Ishikawa (cell line): ENCODE measurements around the gene CLDN22.

ENCODE experiments used
- CEBPB ChIP-seq: IDR thresholded peaks from 2 replicates; pipeline ENCODE4 v1.6.1; 2012
- CREB1 ChIP-seq: IDR thresholded peaks from 2 replicates; pipeline ENCODE4 v1.6.1; 2012; ENCODE audit warnings: low read depth
- EGR1 ChIP-seq: IDR thresholded peaks from 2 replicates; pipeline ENCODE4 v1.6.1; 2012
- EP300 ChIP-seq: IDR thresholded peaks from 2 replicates; pipeline ENCODE4 v1.6.1; 2012; ENCODE audit warnings: borderline replicate concordance
- FOXM1 ChIP-seq: IDR thresholded peaks from 2 replicates; pipeline ENCODE4 v1.6.1; 2012; ENCODE audit warnings: low read depth, borderline replicate concordance
- NFIC ChIP-seq: IDR thresholded peaks from 2 replicates; pipeline ENCODE4 v1.6.1; 2012
- RAD21 ChIP-seq: IDR thresholded peaks from 2 replicates; pipeline ENCODE4 v1.6.1; 2012; ENCODE audit warnings: low read depth
- TAF1 ChIP-seq: IDR thresholded peaks from 2 replicates; pipeline ENCODE4 v1.6.1; 2012; ENCODE audit warnings: low read depth, mild to moderate bottlenecking
- TCF12 ChIP-seq: IDR thresholded peaks from 2 replicates; pipeline ENCODE4 v1.6.1; 2012; ENCODE audit warnings: low read depth
- TEAD4 ChIP-seq: IDR thresholded peaks from 2 replicates; pipeline ENCODE4 v1.6.1; 2012
- YY1 ChIP-seq: IDR thresholded peaks from 2 replicates; pipeline ENCODE4 v1.6.1; 2012; ENCODE audit warnings: low read depth
- ZBTB7A ChIP-seq: IDR thresholded peaks from 2 replicates; pipeline ENCODE4 v1.6.1; 2012; ENCODE audit warnings: low read depth
- TF ChIP-seq, protein P1 (sequence below): IDR thresholded peaks from 2 replicates; pipeline ENCODE4 v1.6.1; 2012
- TF ChIP-seq, protein P2 (sequence below): IDR thresholded peaks from 2 replicates; pipeline ENCODE4 v1.6.1; 2012; ENCODE audit warnings: low read depth, mild to moderate bottlenecking
- TF ChIP-seq, protein P3 (sequence below): IDR thresholded peaks from 2 replicates; pipeline ENCODE4 v1.6.1; 2012

Gene CLDN22

DNA sequence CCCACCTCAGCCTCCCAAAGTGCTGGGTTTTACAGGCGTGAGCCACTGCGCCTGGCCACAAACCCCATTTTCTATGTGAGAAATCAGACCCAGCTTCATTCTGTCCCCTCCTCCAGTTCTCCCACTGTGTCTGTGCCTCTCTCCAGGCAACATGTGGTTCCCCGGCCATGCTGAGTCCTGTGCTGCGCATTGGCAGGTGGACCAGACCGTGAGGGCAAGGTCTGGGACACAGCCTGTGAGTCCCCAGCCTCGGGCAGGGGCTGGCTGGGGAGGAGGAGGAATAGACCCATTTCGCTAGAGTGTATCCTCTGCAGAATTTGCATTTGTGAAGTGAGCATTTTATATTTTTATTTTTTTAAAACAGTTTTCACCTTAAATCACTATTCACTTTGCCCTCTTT is 23.7 kb upstream of the CLDN22 start:
- TF ChIP-seq TAF1 (no peak), ZBTB7A (no peak), CEBPB (no peak), TEAD4 (no peak), NFIC (no peak), CREB1 (no peak), YY1 (no peak), EP300 (no peak), FOXM1 (no peak), RAD21 (no peak), EGR1 (no peak), TCF12 (no peak)
- TF ChIP-seq, protein P1, sequence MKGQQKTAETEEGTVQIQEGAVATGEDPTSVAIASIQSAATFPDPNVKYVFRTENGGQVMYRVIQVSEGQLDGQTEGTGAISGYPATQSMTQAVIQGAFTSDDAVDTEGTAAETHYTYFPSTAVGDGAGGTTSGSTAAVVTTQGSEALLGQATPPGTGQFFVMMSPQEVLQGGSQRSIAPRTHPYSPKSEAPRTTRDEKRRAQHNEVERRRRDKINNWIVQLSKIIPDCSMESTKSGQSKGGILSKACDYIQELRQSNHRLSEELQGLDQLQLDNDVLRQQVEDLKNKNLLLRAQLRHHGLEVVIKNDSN: no peak
- TF ChIP-seq, protein P2, sequence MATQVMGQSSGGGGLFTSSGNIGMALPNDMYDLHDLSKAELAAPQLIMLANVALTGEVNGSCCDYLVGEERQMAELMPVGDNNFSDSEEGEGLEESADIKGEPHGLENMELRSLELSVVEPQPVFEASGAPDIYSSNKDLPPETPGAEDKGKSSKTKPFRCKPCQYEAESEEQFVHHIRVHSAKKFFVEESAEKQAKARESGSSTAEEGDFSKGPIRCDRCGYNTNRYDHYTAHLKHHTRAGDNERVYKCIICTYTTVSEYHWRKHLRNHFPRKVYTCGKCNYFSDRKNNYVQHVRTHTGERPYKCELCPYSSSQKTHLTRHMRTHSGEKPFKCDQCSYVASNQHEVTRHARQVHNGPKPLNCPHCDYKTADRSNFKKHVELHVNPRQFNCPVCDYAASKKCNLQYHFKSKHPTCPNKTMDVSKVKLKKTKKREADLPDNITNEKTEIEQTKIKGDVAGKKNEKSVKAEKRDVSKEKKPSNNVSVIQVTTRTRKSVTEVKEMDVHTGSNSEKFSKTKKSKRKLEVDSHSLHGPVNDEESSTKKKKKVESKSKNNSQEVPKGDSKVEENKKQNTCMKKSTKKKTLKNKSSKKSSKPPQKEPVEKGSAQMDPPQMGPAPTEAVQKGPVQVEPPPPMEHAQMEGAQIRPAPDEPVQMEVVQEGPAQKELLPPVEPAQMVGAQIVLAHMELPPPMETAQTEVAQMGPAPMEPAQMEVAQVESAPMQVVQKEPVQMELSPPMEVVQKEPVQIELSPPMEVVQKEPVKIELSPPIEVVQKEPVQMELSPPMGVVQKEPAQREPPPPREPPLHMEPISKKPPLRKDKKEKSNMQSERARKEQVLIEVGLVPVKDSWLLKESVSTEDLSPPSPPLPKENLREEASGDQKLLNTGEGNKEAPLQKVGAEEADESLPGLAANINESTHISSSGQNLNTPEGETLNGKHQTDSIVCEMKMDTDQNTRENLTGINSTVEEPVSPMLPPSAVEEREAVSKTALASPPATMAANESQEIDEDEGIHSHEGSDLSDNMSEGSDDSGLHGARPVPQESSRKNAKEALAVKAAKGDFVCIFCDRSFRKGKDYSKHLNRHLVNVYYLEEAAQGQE: no peak
- TF ChIP-seq, protein P3, sequence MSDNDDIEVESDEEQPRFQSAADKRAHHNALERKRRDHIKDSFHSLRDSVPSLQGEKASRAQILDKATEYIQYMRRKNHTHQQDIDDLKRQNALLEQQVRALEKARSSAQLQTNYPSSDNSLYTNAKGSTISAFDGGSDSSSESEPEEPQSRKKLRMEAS: no peak

DNA sequence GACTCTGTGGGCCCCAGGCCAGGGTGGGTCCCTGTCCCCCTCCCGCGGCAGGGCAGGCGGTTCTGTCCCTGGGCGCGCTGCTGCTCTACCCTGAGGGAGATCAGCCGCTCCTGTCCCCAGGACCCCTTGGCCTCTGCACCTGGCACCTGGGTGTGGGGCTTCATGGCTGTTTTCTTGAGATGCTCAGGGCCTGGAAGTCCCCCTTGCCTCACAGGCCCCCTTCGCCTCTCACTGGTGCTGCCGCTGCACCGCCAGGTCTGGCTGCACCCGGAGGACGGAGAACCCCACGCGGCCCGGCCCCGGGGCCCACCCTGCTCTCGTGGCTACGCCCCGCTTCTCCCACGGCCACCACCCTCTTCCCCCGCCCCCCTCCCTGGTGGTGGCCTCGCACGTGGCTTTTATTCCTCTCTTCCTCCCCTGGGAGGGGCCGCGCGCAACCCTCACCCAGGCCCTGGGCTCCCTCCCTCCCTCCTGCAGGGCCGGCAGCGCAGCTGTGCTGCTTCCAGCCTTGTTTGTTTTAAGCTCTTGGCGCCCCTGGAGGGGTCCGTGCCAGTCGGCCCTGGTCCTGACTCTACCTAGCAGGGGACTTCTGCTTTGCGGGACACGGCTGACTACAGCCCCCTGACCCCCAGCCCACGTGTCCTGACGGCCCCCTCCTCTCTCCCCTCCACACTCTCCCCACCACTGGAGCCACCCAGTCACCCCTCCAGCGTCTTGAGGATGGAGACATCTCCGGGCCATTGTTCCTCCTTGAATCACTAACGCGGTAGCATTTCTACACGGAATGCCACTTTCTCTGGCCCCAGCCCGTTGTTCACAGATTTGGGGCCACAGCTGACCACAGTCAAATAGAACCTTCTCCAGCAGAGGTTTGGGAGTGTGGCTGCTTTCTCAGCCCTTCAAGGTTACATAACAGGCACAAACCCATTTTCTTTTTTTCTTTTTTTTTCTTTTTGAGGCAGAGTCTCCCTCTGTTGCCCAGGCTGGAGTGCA is 22.8 kb upstream of the CLDN22 start:
- TF ChIP-seq NFIC (no peak), ZBTB7A (no peak), TCF12 (no peak), TEAD4 (no peak)
- TF ChIP-seq, protein P1: no peak

DNA sequence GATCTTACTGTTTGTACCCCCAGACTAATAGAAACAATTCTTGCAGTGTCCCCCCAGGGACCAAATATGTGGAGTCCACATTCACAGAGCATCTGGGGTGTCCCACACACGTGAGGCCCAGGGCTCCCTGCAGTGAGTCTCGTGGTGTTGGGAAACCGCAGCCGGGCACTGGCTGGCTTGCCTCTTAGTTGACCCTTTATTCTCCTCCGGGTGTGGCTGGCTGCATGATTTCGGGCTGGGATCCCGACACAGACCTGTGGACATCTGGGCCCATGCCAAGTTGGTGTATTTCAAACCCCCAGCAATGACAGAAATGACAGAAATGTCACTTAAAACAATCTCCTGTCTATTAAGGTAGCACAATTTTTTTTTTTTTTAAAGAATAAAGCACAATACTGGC is 17.8 kb upstream of the CLDN22 start:
- TF ChIP-seq TEAD4: peak; percentile 55
- TF ChIP-seq TCF12: peak; percentile 80
- TF ChIP-seq, protein P3: peak; percentile 56; the same call in 1 of the 2 replicates
- TF ChIP-seq, protein P2: no peak
- TF ChIP-seq ZBTB7A: no peak
- TF ChIP-seq CEBPB: peak; percentile 60
- TF ChIP-seq EGR1: no peak
- TF ChIP-seq TAF1: no peak
- no peak for TF ChIP-seq YY1
- TF ChIP-seq EP300: peak; percentile 39; the same call in 1 of the 2 replicates
- TF ChIP-seq, protein P1: peak; percentile 37
- no peak for TF ChIP-seq CREB1
- TF ChIP-seq NFIC: peak; percentile 89
- no peak for TF ChIP-seq FOXM1
- peak; percentile 10; the same call in 1 of the 2 replicates for TF ChIP-seq RAD21

DNA sequence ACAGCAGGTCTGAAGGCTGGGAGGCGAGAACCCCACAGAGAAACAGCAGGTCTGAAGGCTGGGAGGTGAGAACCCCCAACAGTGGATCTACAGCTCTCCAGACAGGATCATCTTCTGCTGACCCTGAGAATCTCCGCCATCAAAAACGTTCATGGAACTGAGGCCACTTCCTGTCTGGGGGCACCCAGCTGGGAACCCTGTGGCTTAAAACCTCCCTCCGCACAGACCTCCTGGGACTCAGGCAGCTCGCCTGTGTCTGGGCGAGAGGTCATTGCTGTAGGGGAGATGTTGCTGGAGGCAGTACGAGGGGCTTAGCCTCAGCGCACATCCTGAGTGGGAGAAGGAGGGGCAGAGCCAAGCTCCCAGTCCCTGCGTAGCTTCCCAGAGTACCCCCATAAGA is 17.3 kb upstream of the CLDN22 start:
- no peak for TF ChIP-seq YY1
- no peak; the same call in 1 of the 2 replicates for TF ChIP-seq EP300
- TF ChIP-seq, protein P3: no peak
- TF ChIP-seq TEAD4: no peak
- TF ChIP-seq TCF12: no peak
- TF ChIP-seq TAF1: no peak
- TF ChIP-seq EGR1: no peak
- no peak for TF ChIP-seq RAD21
- no peak for TF ChIP-seq NFIC
- no peak for TF ChIP-seq ZBTB7A
- TF ChIP-seq, protein P1: no peak
